ENCODE measurements around the gene AIRE.
"Not testable (repeated sequence)": the region's sequence is repeated elsewhere in the genome, so short reads cannot be mapped to it uniquely, and the experiment has no call there.

Gene AIRE

GRCh38 chr21:44285138-44285992 lies at the start of gene AIRE:
Gene AIRE, plus strand, starts transcription at chr21:44285876. Its CDS starts 131 bp downstream, at chr21:44286007.
- DNase-seq (ENCODE audit: low spot score) = no peak

GRCh38 chr21:44240353-44240752 lies 45.3 kb upstream of the AIRE start:
- DNase-seq (ENCODE audit: low spot score) = not testable (repeated sequence)

DNA sequence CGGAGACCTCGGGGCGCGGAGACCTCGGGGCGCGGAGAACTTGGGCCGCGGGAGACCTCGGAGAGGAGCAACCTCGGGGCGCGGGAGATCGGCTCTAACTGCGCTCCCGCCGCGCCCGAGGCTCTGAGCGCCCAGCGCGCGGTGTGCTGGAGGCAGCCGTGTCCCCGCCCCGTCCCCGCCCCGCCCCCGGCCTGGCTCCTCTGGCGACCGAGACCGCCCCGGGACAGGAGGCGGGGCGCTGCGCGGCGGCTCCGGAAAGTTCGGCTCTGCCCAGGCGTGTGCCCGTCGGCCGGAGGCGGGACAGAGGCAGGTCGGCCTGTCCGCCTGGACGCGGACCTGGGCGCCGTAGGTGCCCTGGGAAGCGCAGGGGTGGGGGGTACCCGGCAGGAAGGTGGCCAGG lies 44.8 kb upstream of the AIRE start, which contains the start of gene ICOSLG:
Gene ICOSLG, minus strand, starts transcription at position 102 of the 400 bp plus-strand sequence. CDS start 126 bp downstream, outside the sequence.
- not testable (repeated sequence) for DNase-seq (ENCODE audit: low spot score)

DNA sequence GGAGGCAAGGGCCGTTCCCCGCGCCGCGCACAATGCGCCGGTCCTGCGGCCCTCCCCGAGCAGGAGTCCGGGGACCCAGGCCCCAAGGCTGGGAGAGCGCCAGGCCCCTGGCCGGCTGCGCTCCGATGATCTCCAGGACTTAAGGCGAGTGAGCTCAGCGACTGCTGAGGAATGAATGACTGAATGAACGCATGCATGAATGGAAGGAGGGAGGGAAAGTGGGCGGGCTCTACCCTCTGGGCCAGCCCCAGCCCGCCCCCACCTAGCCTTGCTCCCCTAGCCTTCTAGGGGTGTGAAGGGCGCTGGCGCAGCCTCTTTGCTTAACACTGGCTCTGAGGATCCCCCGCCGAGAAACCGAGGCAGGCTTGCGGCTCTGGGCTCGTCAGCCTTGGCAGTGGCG lies 44.4 kb upstream of the AIRE start:
- DNase-seq (ENCODE audit: low spot score) = not testable (repeated sequence)

DNA sequence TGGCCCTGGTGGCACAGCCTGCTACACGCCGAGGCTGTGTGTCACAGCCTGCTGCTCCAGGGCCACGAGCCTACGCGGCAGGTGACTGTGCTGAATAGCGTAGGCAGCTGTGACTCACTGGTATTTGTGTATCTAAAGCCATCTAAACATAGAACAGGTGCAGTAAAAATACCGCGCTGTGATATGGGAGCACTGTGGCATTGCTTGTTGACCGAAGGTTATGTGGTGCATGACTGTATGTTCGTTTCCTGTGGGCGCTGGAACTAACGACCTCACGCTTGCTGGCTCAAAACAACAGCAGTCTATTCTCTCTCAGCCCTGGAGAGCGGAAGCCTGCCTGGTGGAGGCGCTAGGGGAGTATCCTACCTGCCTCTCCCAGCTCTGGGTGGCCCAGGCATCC lies 41.7 kb upstream of the AIRE start:
- DNase-seq (ENCODE audit: low spot score) = not testable (repeated sequence)

- not testable (repeated sequence) for DNase-seq (ENCODE audit: low spot score)
Measured at GRCh38 chr21:44247904-44248303, 37.8 kb upstream of the AIRE start.

GRCh38 chr21:44249204-44250037 lies 36.3 kb upstream of the AIRE start:
- not testable (repeated sequence) for DNase-seq (ENCODE audit: low spot score)

DNA sequence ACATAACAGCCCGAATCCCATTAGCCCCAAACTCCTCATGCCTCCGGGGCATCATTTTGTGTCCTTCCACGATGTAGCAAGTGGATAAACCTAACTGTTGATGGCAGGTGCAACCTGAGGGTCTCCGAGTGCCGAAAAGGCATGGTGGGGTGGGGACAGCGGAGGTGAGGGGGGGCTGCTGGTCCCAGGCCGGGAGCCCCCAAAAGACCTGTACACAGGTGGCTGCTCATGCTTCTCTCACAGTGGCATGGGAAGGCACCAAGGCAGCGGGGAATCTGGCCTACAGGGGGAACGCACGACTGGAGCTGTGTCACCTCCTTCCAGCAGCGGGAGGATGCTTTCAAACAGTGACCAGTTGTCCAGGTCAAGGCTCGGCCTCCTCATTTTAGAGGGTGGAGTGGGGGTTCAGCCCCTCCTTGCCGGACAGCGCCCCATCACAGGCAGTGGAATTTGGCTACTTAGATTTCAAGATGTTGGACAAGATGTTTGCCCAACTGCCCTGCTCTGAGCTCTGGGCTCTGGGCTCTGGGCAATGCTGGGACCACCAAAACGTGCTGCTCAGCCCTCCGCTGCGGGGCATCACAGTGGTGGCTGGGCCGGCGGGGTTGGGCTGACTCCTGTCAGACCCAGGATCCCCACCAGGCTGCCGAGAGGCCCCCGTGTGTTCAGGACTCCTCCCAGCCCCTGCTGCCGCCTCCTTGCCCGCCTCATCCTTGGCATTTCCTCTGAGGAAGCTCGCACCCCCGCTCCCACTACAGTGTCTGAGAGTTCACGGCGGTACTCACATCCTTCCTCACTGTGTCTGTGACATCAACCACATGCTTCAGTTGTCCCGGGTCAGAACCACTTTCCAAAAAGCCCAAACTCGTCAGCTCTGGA lies 31.6 kb upstream of the AIRE start:
- DNase-seq (ENCODE audit: low spot score) = no peak

DNA sequence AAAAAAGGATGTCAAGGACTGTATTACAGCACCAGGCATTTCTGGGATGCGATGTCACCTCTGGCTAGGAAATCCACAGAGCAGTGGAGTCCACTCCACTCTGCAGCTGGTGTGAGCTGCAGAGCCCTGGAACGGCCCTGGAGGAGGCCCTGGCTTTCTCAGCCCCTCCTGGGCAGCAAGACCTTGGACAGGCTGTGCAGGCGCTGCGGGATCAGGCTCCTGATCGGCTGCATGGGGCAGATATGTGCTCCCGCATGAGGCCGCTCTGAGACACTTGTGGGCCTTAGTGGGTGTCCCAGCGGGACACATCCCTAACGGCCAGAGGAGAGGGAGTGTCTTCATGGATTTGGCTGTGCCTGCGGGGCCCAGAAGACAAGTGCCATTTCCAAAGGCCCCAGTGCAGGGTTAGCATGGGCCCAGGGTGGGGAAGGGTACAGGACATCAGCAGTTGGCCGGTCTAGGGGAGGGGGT lies 30.1 kb upstream of the AIRE start:
- DNase-seq (ENCODE audit: low spot score) = no peak

GRCh38 chr21:44258056-44258725 lies 27.5 kb upstream of the AIRE start:
- no peak for DNase-seq (ENCODE audit: low spot score)

DNA sequence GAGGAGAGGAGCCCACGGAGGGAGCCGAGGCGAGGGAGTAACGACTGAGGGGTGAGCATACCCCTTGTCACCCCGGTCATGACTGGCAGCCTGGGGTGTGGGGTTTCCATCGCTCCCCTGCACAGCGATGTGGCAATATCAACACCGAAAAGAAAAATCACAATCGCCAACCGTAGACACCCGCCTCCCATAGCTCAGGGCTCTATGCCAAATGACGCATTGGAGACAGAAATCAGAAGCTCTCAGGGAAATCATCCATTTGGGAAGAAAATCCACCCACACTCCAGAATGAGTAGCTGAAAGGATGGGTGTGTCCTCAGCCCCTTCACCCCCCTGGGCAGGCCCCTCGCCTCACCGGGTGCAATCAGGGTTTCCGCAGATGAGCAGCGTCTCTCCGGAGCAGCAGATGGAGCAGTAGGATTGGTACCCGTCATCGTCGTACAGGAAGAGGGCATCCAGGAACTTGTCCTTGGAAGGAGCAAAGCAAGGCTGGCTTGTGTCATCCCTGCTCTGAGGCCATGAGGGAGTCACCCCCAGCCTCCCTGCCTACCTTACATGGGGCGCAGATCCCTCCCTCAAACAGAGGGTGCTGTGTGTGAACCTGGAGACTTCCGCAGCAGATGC lies 26.5 kb upstream of the AIRE start:
- no peak for DNase-seq (ENCODE audit: low spot score)

GRCh38 chr21:44260066-44260465 lies 25.6 kb upstream of the AIRE start:
- no peak for DNase-seq (ENCODE audit: low spot score)

GRCh38 chr21:44260791-44261631 lies 24.7 kb upstream of the AIRE start:
- DNase-seq (ENCODE audit: low spot score) = no peak

GRCh38 chr21:44261675-44262295 lies 23.9 kb upstream of the AIRE start, which contains the start of gene DNMT3L:
Gene DNMT3L, minus strand, starts transcription at chr21:44261897. Its CDS starts 638 bp downstream, at chr21:44261259.
- no peak for DNase-seq (ENCODE audit: low spot score)

GRCh38 chr21:44262338-44263056 lies 23.2 kb upstream of the AIRE start:
- no peak for DNase-seq (ENCODE audit: low spot score)

DNA sequence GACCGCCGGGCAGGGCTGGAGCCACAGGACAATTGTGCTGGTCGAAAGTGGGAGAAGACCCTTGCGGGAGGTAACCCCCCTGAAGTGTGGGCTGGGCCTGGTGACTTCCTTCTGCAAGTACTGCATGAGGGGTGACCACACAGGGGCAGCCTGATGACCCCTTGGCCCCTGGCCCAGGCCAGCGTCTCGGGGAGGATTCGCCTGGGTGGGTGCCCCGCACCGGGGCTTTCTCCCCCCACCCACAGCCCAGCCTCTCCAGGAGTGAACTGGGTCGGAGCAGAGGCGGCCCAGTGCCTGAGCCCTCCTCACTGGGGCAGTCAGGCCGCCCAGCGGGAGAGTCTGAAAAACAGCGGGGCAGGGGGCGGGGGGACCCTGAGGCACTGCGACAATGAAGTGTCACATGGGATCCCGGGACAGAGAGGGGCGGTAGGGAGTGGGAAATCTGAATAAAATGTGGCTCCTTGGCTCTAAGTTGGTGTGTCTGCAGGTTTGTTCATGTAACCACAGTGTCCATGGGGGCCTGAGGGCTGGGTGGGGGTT lies 22.4 kb upstream of the AIRE start:
- DNase-seq (ENCODE audit: low spot score) = peak; percentile 70

DNA sequence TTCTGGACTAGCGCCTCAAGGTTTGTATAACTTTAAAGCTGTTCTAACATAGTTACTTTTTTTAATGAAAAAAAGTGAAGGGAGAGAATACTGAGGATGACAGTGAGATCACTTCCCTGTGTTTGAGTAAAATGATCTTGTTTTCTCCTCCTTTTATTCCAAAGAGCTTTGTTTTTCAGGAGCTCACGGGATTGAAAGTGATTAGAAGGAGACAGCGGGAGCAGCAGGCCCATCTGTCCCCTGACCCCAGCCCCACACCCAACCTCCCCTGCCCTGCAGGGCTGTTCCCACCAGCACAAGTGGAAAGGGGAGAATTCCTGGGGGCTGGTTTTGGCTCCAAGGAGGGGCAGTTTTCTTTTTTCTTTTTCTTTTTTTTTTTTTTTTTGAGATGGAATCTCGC lies 21.9 kb upstream of the AIRE start:
- no peak for DNase-seq (ENCODE audit: low spot score)

GRCh38 chr21:44265734-44266270 lies 19.9 kb upstream of the AIRE start:
- no peak for DNase-seq (ENCODE audit: low spot score)
